HEK293 (cell line): ENCODE measurements around the gene ZIK1.

Experiments used
- CTCF ChIA-PET: fragments of 350-600 bp; formaldehyde crosslinking; extraction: SDS; loops from one replicate; lab custom pipeline; 2021; ENCODE audit warnings: antibody characterized with exemption; lab: Yijun Ruan, JAX
- POLR2A ChIA-PET: fragments of 300-600 bp; formaldehyde crosslinking; extraction: SDS; loops from one replicate; lab custom pipeline; 2020; ENCODE audit warnings: antibody characterized with exemption, inconsistent platforms; lab: Yijun Ruan, JAX
- H3K27ac ChIP-seq: fragments of 200-500 bp; sonication (Bioruptor generic); 2 replicates; pipeline ENCODE4 v1.5.1; 2014; ENCODE audit warnings: low read depth, low read length, control low read depth, inconsistent platforms; ENCODE audit errors: extremely low read depth
- H3K36me3 ChIP-seq, 2 experiments: fragments of 200-500 bp in 1 of 2; sonication (Bioruptor generic) in 1 of 2; 1 replicate in 1 of 2; 2 replicates in 1 of 2; pipeline ENCODE4 v1.5.1; 2014 to 2017; ENCODE audit warnings: inconsistent platforms in 2 of 2, low read length in 2 of 2; ENCODE audit not compliant: control insufficient read depth in 2 of 2, insufficient read depth in 1 of 2
- H3K4me1 ChIP-seq: fragments of 200-500 bp; sonication (Bioruptor generic); 2 replicates; pipeline ENCODE4 v1.5.1; 2014; ENCODE audit warnings: mild to moderate bottlenecking, low read length, inconsistent platforms; ENCODE audit not compliant: control insufficient read depth, insufficient read depth
- H3K4me3 ChIP-seq: 2 replicates; pipeline ENCODE4 v1.5.1; 2011; ENCODE audit warnings: low read depth, mild to moderate bottlenecking, control low read depth, low read length, moderate library complexity
- H3K9me3 ChIP-seq: fragments of 200-500 bp; sonication (Bioruptor generic); 2 replicates; pipeline ENCODE4 v1.5.1; 2014; ENCODE audit warnings: low read depth, low read length, inconsistent platforms; ENCODE audit not compliant: control insufficient read depth, insufficient read depth
- AEBP2 ChIP-seq: fragments of 450-650 bp; formaldehyde crosslinking; IDR thresholded peaks from 2 replicates; pipeline ENCODE4 v1.5.1; 2016; ENCODE audit warnings: missing biosample characterization, missing genetic modification characterization, borderline replicate concordance
- GLI2 ChIP-seq: fragments of 450-650 bp; formaldehyde crosslinking; IDR thresholded peaks from 2 replicates; pipeline ENCODE4; 2017; ENCODE audit warnings: missing biosample characterization, missing genetic modification characterization, low read depth, borderline replicate concordance
- GLI4 ChIP-seq: fragments of 450-650 bp; formaldehyde crosslinking; IDR thresholded peaks from 2 replicates; pipeline ENCODE4 v1.5.1; 2016; ENCODE audit warnings: missing biosample characterization, missing genetic modification characterization
- GLIS2 ChIP-seq: fragments of 450-650 bp; formaldehyde crosslinking; IDR thresholded peaks from 2 replicates; pipeline ENCODE4 v1.5.1; 2016; ENCODE audit warnings: missing biosample characterization, missing genetic modification characterization
- KLF17 ChIP-seq: fragments of 450-650 bp; formaldehyde crosslinking; IDR thresholded peaks from 2 replicates; pipeline ENCODE4 v1.5.1; 2016; ENCODE audit warnings: missing biosample characterization, missing genetic modification characterization
- SETDB1 ChIP-seq: IDR thresholded peaks from one replicate; pipeline ENCODE4 v1.6.1; 2017; ENCODE audit warnings: mild to moderate bottlenecking, low read length, moderate library complexity, mixed read lengths; ENCODE audit not compliant: insufficient read length
- SP3 ChIP-seq: fragments of 450-650 bp; formaldehyde crosslinking; IDR thresholded peaks from 2 replicates; pipeline ENCODE4 v1.5.1; 2016; ENCODE audit warnings: missing biosample characterization, missing genetic modification characterization
- TCF7L2 ChIP-seq: IDR thresholded peaks from 2 replicates; pipeline ENCODE4 v1.6.1; 2011; ENCODE audit warnings: low read depth, mild to moderate bottlenecking, inconsistent platforms, low read length, moderate library complexity, borderline replicate concordance
- TSHZ1 ChIP-seq: fragments of 450-650 bp; formaldehyde crosslinking; IDR thresholded peaks from 2 replicates; pipeline ENCODE4 v1.5.1; 2016; ENCODE audit warnings: missing biosample characterization, missing genetic modification characterization, borderline replicate concordance
- ZBTB1 ChIP-seq: fragments of 450-650 bp; formaldehyde crosslinking; IDR thresholded peaks from 2 replicates; pipeline ENCODE4 v1.5.1; 2016; ENCODE audit warnings: missing biosample characterization, missing genetic modification characterization
- ZFP3 ChIP-seq: fragments of 450-650 bp; formaldehyde crosslinking; IDR thresholded peaks from 2 replicates; pipeline ENCODE4 v1.5.1; 2016; ENCODE audit warnings: low read depth, missing biosample characterization, missing genetic modification characterization
- ZIC2 ChIP-seq: fragments of 450-650 bp; formaldehyde crosslinking; IDR thresholded peaks from 2 replicates; pipeline ENCODE4 v1.5.1; 2016; ENCODE audit warnings: missing biosample characterization, missing genetic modification characterization
- ZNF16 ChIP-seq: fragments of 450-650 bp; formaldehyde crosslinking; IDR thresholded peaks from 2 replicates; pipeline ENCODE4 v1.5.1; 2016; ENCODE audit warnings: low read depth, missing biosample characterization, missing genetic modification characterization
- ZNF169 ChIP-seq: fragments of 450-650 bp; formaldehyde crosslinking; IDR thresholded peaks from 2 replicates; pipeline ENCODE4 v1.5.1; 2016; ENCODE audit warnings: missing biosample characterization, missing genetic modification characterization
- ZNF184 ChIP-seq: fragments of 450-650 bp; IDR thresholded peaks from 2 replicates; pipeline ENCODE4 v1.5.1; 2018; ENCODE audit warnings: missing biosample characterization, mild to moderate bottlenecking, missing genetic modification characterization
- ZNF19 ChIP-seq: fragments of 450-650 bp; formaldehyde crosslinking; IDR thresholded peaks from 2 replicates; pipeline ENCODE4; 2016; ENCODE audit warnings: missing biosample characterization, missing genetic modification characterization, low read depth
- ZNF223 ChIP-seq: fragments of 450-650 bp; formaldehyde crosslinking; IDR thresholded peaks from 2 replicates; pipeline ENCODE4 v1.5.1; 2016; ENCODE audit warnings: missing biosample characterization, missing genetic modification characterization
- ZNF23 ChIP-seq: fragments of 450-650 bp; formaldehyde crosslinking; IDR thresholded peaks from 2 replicates; pipeline ENCODE4 v1.5.1; 2016; ENCODE audit warnings: missing biosample characterization, missing genetic modification characterization, borderline replicate concordance
- ZNF423 ChIP-seq: fragments of 450-650 bp; formaldehyde crosslinking; IDR thresholded peaks from 2 replicates; pipeline ENCODE4 v1.5.1; 2016; ENCODE audit warnings: missing biosample characterization, missing genetic modification characterization
- ZNF426 ChIP-seq: fragments of 450-650 bp; formaldehyde crosslinking; IDR thresholded peaks from 2 replicates; pipeline ENCODE4 v1.5.1; 2017; ENCODE audit warnings: missing biosample characterization, missing genetic modification characterization, mild to moderate bottlenecking, inconsistent platforms, moderate library complexity
- ZNF473 ChIP-seq: fragments of 450-650 bp; formaldehyde crosslinking; IDR thresholded peaks from 2 replicates; pipeline ENCODE4 v1.5.1; 2017; ENCODE audit warnings: missing biosample characterization, missing genetic modification characterization
- ZNF555 ChIP-seq: fragments of 450-650 bp; formaldehyde crosslinking; conservative IDR thresholded peaks from 2 replicates; pipeline ENCODE4 v1.5.1; 2017; ENCODE audit warnings: missing biosample characterization, mild to moderate bottlenecking, missing genetic modification characterization, inconsistent platforms
- ZNF626 ChIP-seq: fragments of 450-650 bp; sonication (Bioruptor Pico); formaldehyde crosslinking; IDR thresholded peaks from 2 replicates; pipeline ENCODE4 v1.5.1; 2018; ENCODE audit warnings: missing biosample characterization, missing genetic modification characterization, inconsistent platforms
- ZNF645 ChIP-seq: fragments of 450-650 bp; formaldehyde crosslinking; IDR thresholded peaks from 2 replicates; pipeline ENCODE4; 2016; ENCODE audit warnings: missing biosample characterization, missing genetic modification characterization
- ZNF701 ChIP-seq: fragments of 450-650 bp; formaldehyde crosslinking; IDR thresholded peaks from 2 replicates; pipeline ENCODE4 v1.5.1; 2016; ENCODE audit warnings: missing biosample characterization, missing genetic modification characterization
- ZNF768 ChIP-seq: fragments of 450-650 bp; formaldehyde crosslinking; IDR thresholded peaks from 2 replicates; pipeline ENCODE4 v1.5.1; 2018; ENCODE audit warnings: missing biosample characterization, mild to moderate bottlenecking, missing genetic modification characterization
- ZNF777 ChIP-seq: fragments of 450-650 bp; formaldehyde crosslinking; IDR thresholded peaks from 2 replicates; pipeline ENCODE4 v1.5.1; 2017; ENCODE audit warnings: missing biosample characterization, missing genetic modification characterization, borderline replicate concordance
- TF ChIP-seq, protein P1 (sequence below): fragments of 450-650 bp; formaldehyde crosslinking; IDR thresholded peaks from 2 replicates; pipeline ENCODE4 v1.5.1; 2016; ENCODE audit warnings: missing biosample characterization, missing genetic modification characterization

The ZIK1 gene

GRCh38 chr19:57583521-57584416 lies at the start of gene ZIK1:
Gene ZIK1 (plus strand): TSS chr19:57584145. CDS start chr19:57584357, 212 bp downstream.
- Histone ChIP-seq H3K36me3 (peaks cover 0 to 12% of the 10 kb centered on the region in 2 experiments; a peak in 2 of 3 replicates), H3K27ac (peak within 1 kb of the TSS; percentile 49; the same call in 1 of the 2 replicates), H3K9me3 (peaks cover 12% of the 10 kb centered on the region), H3K4me3 (peak within 1 kb of the TSS; percentile 69), H3K4me1 (0 out of 2 replicates have a peak, but pooled peaks cover 2% of the 10 kb centered on the region)
- POLR2A ChIA-PET: no interaction called here
- CTCF ChIA-PET: no interaction called here
- TF ChIP-seq TCF7L2 (no peak), ZNF23 (tag by site-specific recombination) (no peak), ZNF473 (tag by site-specific recombination) (no peak), ZNF184 (no peak), ZNF423 (tag by site-specific recombination) (no peak), AEBP2 (tag by site-specific recombination) (no peak), ZIC2 (tag by site-specific recombination) (no peak), ZNF169 (0 out of 2 replicates have a peak, but pooled peaks have one; percentile 25), TSHZ1 (no peak), ZNF701 (tag by site-specific recombination) (no peak), ZNF223 (tag by site-specific recombination) (no peak), ZNF16 (no peak), SP3 (tag by site-specific recombination) (0 out of 2 replicates have a peak, but pooled peaks have one; percentile 23), ZNF426 (no peak), ZNF645 (tag by site-specific recombination) (no peak), ZNF777 (tag by site-specific recombination) (no peak), KLF17 (no peak), ZBTB1 (tag by site-specific recombination) (no peak), GLI4 (tag by site-specific recombination) (no peak), SETDB1 (no peak), ZNF19 (no peak), ZFP3 (tag by site-specific recombination) (no peak), ZNF768 (tag by site-specific recombination) (no peak), ZNF555 (no peak), GLI2 (tag by site-specific recombination) (no peak), GLIS2 (tag by site-specific recombination) (peak; percentile 24; the same call in 1 of the 2 replicates), ZNF626 (tag by site-specific recombination) (0 out of 2 replicates have a peak, but pooled peaks have one; percentile 6)
- TF ChIP-seq, protein P1, sequence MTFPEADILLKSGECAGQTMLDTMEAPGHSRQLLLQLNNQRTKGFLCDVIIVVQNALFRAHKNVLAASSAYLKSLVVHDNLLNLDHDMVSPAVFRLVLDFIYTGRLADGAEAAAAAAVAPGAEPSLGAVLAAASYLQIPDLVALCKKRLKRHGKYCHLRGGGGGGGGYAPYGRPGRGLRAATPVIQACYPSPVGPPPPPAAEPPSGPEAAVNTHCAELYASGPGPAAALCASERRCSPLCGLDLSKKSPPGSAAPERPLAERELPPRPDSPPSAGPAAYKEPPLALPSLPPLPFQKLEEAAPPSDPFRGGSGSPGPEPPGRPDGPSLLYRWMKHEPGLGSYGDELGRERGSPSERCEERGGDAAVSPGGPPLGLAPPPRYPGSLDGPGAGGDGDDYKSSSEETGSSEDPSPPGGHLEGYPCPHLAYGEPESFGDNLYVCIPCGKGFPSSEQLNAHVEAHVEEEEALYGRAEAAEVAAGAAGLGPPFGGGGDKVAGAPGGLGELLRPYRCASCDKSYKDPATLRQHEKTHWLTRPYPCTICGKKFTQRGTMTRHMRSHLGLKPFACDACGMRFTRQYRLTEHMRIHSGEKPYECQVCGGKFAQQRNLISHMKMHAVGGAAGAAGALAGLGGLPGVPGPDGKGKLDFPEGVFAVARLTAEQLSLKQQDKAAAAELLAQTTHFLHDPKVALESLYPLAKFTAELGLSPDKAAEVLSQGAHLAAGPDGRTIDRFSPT (tag by site-specific recombination): no peak
